DMS 273 treated with DMSO at 0.1 percent for 48 hours (cell line): ENCODE results near the gene RBM24.

Experiments used
- DNase-seq: peaks from one replicate; lab custom pipeline; 2025; lab: John Stamatoyannopoulos, UW

The RBM24 gene

DNA sequence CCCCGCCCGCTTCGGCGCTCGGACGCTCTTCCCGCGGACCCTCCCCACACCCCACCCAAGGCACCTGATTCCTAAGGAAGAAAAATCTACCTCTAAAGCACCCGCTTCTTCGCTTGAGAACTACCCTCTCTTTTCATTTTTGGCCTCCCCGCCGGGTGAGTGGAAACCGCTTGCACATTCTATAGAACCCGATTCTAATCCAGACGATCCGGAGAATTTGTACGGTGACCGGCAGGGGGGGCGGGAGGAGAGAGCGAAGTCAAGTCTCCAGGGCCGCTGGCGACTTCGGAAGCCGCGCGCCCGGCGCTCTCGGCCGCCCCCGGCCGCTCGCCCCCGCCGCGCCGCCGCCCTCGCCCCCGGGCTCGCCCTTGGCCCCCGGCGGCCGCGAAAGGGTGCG is at the start of gene RBM24:
RBM24 (plus strand) TSS at position 262 of the 397 bp plus-strand sequence. CDS start 221 bp downstream, outside the sequence.
- DNase-seq, result no peak

DNA sequence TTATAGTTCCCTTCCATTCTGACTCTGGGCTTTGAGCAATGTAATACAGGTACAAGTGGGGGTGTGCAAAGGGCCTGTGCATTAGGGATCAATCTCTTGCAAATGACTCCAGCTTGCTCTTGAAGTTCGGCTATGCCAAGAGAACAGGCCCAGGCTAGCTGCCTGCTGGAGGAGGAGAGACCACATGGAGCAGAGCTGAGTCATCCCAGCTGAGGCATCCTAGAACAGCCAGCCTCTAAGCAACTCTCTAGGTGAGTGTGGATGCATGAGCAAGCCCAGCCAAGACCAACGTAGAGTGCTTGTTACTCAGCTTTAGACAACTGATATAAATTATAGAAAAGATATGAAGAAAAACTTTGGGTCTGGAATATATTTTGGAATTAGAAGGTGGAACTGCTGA is 47.6 kb upstream of the RBM24 start:
- DNase-seq, result peak; percentile 7

DNA sequence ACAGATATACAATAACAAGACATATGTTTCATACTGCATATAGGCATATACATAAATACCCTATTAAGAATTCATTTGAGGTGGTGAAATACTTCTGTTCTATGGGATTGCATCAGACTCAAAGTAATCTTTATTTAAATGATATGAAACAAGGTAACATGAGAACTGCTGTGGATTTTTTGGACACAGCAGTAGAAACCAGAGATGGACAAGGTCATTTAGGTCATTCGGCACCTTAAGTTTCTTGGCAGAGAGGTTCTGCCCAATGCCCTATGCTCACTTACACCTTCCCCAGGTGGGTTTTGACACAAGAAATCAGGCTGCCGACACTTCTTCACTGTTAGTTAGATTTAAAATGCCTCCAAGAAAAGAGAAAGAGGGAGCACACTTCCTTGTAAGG is 43.9 kb upstream of the RBM24 start:
- DNase-seq, result no peak

DNA sequence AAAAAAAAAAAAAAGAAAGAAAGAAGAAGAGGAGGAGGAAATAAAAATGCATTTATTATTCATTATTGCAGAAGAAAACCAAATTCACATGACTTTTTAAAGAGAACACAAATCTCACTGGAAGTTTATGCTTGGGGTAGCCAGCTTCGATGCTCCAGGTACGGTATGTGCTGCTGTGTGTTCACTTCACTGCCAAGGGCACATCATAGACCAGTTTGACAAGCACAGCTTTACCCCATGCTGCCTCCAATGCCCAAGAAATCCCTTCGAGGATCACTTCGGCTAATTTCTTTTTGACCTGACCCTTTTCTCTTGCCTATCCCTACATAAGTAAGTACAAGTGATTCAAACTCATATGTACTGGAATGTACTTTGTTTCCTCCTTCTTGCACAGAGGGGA is 41.9 kb upstream of the RBM24 start:
- no peak for DNase-seq

DNA sequence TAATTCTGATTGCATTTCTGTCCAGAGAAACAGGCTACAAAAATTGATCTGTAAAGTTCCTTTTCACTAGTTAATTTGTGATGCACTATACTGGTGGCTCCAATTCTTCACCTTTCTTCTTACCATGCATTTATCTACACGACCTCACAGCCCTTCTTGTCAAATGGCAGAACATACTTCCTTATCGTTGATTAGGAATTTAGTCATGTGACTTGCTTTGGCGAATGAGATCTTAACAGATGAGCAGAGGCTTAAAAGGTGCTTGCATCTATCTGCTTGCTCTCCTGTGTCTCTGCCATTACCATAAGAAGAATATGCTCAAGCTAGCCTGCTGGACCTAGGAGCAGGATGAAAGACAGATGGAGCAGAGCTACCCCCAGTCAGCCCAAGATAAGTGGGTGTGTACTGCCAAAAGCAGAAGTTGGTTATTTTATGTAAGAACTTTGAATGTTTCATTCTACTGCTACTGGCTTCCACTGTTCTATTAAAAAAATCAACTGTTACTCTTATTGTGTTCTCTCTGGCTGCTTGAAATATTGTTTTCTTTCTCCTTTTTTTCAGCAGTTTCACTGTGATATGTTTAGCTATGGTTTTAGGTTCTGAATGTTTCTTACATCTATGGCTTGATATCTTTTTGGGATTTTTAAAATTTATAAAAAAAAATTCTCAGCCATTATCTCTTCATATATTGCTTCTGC is 40.2 kb upstream of the RBM24 start:
- DNase-seq, result no peak

DNA sequence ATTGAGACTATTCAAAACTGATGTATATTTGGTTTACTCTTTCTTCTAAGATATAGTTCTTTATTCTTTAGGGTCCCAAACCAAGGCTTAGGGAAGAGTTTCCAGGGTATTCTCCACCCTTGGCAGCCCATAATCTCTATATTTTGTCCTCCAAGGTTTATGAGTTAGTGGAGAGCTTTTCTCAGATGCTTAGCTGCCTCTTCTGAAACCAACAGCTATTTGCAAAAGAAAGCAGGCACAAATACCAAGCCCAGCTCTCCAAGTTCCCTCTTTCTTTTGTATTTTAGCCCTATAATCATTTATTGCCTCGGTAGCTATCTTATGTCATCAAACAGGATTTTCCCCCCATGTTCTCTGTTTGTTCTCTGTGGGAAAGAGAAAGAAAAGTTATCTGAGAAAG is 39.1 kb upstream of the RBM24 start:
- no peak for DNase-seq

DNA sequence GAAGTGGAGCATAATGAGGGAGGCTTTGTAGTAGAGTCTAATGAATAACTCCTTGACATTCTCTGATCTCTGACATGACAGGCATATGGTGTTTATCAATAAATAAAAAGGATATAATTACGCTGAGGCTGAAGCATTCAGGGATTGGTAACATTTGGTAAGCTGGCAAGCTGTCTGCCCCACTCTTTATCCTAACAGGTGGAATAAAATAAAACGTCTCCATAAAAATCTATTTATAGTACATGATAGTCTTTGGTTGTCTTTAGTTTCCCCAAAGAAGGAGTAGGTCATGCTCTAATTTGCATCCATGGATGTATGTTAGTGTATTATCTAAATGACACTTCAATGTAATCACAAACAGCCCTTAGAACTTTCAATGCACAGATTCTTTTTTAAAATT is 30.9 kb upstream of the RBM24 start:
- DNase-seq, result no peak

DNA sequence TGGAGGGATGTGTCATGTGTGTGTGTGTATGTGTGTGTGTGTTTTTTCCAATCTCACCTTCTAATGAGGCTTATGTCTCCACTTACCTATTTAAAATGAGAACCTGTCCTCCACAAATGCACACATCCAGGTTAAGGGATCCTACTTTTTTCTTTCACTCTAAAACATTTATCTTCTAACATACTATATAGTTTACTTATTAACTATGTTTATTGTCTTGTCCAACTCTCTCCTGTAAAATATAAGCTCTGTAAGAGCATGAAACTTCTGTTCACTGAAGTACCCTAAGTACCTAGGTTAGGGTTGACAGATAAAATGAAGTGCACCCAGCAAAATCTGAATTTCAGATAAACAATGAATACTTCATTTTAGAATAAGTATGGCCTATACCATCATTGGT is 29.2 kb upstream of the RBM24 start:
- no peak for DNase-seq

DNA sequence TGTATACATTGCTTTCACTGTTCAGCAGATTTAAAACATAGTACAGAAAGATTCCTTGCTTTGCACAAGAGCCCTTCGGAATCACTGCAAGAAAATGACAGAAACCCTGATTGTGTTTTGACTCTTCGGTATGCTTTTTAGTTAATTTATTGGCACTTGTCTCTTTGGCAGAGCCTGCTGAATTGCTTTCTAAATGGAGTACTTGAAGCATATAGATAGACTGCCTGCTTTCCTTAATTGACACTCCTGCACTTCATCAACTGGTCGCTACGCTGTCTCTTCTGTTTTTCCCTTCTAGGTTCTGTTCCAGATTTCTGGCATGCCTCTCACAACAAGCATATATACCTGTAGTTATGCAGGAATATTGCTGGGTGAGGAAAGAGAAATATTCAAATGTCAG is 22.4 kb upstream of the RBM24 start:
- no peak for DNase-seq

DNA sequence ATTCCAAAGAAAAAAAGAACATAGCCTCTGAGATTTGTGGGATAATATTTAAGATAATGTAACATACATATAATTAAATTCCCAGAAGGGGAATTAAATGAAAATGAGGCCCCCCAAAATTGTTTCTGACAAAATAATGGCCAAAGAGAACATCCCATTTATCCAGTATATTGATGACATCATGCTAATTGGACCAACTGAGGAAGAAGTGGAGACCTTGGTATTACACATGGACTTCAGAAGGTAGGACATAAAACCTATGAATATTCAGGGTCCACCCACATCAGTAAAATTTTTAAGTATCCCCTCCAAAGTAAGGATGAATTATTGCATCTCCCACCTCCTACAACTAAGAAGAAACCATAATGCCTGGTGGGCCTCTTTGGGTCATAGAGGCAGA is 15.6 kb upstream of the RBM24 start:
- no peak for DNase-seq

DNA sequence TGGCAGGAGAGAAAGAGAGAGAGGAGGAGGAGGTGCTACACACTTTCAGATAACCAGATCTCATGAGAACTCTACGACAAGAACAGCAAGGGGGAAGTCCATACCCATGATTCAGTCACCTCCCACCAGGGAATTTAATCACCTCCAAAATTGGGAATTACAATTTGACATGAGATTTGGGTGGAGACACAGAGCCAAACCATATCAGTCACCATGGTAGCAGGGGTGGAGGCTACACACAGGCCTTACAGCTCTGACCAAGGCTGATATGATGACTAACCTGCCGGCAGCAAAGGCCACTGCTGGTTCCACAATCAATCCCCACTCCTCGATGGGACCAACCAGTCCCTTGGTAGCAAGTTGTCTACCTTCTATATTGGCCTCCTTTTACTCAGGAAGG is 13.6 kb upstream of the RBM24 start:
- no peak for DNase-seq

DNA sequence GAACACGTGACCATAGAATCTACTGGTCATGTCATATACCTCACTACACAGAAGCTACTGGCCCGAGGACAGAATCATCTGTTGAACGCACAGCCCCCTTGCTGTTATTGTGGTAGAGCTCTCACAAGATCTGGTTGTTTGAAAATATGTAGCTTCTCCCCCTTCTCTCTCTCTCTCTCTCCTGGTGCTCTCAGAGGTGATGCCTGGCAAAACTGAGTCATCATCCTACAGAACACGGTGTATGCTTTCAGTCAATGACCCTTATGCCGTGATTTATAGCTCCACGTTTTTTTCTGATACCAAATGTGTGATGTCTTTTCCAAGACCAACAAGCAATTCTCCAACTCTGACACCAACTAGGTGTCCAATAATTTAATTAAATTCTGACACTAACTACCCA is 13.0 kb upstream of the RBM24 start:
- no peak for DNase-seq

DNA sequence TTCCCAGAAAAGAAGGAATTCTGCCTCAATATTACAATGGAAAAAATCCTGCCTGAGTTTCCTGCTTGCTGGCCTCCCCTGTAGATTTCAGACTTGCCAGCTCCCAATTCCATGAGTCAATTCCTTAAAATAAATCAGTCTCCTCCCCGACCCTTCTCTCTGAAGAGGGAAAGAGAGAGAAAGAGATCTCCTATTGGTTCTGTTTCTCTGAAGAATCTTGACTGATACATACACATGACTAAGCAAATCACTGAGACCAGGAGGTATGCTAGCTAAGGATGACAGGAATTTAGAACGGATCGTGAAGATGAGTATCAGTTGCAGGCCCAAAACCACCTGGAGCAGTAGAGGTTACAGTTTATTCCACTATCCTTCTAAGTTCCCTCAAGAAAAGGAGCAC is 11.3 kb upstream of the RBM24 start:
- no peak for DNase-seq

DNA sequence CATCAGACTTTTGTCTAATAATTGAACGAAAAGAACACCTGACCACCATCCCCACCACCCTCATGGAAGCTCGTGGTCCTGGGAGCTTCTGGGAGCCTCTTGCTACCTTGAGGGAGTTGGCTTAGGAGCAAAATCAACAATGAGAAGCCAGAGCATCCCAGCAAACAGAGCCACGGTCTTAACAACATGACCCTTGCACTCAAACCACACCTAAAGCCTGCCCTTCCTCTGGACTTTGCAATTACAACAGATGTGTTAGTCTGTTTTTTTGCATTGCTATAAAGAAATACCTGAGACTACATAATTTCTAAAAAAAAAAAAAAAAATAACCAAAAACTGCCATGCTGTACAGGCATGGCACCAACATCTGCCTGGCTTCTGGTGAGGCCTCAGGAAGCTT is 9.5 kb upstream of the RBM24 start:
- no peak for DNase-seq

DNA sequence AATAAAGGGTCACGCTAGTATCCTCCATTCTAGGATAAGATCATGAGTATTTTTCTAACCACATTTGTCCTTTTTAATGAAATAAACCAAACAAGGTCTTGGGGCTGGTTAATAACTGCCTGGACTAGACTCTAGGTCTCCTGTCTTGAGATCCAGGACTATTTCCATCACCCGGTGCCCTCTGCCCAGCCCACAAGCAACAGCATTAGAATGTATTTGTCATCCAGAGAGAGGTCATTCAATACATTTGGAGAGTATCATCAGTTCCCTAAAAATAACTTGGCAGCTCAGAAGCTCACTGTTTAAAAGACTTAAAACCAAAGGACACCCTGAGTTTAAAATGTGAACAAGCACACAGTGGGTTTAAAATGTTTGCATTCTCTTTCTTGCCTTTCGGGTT is 4.4 kb upstream of the RBM24 start:
- DNase-seq, result no peak

DNA sequence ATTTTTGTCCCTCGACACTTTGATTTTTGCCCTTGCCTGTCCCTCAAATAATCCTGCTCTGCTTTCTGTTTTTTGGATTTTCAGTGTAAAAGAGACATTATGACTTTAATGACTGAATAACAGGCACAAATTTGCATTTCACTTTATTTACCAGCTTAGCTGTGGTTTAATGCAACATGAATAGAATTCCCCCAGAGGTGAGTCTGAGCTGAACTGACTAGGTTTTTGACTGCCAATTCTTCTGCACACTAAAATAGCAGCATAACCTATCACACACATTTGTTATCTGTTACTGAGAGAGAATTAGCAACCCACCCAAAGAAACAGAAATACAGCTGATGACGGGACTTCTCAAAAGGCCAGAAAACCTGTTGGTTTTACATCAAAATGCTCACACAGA is 3.9 kb upstream of the RBM24 start:
- DNase-seq, result no peak

DNA sequence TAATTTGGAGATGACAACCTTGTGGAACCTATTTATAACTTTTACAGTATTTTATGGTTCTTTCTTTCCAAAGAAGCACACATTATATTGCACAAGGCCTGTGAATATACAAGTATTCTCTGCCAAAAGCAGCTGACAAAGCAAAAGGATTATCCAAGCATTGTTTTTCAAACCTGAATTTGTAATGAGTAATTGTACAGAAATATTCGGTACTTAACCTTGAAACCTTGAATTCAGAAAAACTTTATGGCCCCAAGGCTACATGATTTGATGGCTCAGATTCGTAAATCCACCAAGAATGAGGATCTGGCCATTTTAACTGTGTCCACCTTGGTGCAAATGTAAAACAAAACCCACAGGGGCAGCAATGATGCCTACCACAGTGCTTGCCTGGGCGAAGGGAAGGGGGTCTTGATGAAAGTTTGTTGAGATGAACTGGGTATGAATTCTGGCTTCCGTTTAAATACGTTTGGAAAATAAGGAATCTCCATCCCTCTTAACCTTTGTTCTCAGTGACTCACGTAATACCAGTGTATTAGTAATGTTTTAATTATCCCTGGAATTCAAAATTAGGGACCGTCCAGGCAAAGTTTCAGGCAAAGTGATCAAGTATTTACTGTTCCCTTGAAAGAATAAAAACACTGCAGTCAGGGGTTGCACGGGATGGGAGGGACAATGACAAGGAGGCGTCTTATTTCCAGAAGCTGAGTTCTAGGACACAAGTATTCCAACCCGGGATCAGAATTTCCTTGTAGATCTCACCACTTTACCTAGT is 2.7 kb upstream of the RBM24 start:
- DNase-seq, result no peak

DNA sequence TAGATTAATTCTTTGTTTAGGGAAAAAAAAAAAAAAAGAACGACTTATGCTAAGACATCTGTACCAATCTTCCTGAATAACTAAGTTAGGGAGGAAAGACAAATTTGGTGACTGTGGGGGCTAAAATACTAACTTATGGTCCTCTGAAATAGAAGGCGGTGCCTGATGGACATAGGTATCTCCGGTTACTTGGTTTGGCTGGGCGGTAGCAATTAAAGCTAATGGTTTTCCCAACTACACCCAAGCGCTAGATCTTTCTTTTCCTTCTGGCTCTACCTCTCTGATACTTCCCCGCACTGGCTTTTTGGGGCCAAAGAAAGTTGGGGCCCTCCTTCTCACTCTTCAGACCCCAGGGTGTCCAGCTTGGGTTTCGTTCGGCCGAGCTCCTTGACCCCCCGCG is 1.0 kb upstream of the RBM24 start:
- DNase-seq, result no peak

DNA sequence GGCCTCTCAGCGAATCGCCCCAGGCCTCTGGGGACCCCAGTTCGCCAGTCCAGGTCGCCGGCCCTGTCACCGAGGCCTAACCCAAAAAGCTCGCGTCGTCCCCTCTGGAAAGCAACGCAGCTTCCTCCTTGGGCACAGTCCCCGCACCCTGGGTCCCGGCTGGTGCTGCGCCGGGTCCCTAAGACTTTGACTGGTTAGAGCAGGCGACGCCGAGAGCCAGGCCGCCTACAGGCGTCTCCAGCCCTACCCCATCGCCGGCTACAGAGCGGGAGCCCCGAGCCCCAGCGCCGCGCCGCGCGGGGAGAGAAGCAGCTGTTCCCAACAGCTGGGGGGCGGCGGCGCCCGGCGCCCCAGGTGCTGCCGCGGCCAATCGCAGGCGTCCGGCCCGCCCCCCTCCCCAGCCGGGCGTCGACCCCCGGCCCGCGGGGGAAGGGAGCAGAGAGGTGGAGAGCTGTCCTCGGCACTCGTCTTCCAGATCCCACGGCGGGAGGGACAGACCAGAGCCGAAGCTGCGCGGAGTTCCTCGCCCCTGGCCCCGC is 540 bp upstream of the RBM24 start:
- no peak for DNase-seq

DNA sequence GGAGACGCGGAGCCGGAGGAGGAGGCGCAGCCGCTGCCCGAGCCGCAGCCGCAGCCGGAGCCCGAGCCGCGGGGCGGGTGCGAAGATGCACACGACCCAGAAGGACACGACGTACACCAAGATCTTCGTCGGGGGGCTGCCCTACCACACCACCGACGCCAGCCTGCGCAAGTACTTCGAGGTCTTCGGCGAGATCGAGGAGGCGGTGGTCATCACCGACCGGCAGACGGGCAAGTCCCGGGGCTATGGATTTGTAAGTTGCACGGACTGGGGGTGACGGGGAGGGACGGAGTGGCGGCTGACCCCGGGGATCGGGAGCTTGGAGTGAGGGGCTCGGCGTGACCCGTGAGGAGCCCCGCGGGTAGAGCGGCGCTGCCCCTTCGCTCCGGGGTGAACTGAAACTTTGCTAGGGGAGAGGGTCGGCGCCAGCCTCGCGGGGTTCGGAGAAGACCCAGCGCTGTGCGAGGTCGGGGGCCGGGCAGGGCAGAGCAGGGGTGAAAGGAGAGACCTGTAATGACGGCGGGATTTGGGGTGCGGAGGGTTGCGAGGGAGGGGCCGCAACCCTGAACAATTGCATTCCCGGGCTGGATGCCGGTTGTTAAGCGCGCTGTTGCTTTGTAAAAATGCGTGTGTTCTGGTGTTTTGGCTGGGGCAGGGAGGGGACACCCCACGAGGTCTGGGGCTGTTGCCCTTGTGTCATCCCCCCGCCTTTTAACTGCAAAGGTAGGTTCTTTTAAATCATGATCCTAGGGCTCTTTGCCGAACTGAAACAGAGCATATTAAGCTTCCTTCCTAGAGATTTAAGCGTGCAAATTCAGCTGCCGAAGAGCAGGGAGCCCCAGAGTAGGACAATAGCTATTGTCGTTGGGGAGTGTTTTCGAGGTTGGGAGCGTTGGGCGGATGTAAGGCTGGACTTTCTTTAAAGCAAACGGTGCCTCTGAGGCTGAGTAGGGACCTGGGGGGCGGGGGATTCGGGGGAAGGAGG is 628 bp downstream of the RBM24 start:
- DNase-seq, result no peak

DNA sequence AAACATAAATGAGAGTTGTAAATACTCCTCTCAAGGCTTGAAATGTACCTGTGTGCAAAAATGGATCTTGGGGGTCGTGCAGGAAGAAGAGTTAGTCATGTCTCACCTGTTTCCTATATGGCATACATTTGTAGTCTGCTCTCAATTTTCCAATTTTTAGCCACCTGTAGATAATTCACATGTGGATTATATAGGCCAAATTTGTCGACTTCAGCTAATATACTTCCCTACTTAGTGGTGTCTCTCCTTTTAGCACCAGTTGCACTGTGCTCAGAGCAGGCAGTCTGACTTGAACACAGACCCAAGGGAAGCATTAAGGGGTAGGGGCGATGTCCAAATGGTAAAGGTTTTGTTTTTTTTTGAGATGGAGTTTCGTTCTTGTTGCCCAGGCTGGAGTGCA is 1.9 kb downstream of the RBM24 start:
- no peak for DNase-seq

DNA sequence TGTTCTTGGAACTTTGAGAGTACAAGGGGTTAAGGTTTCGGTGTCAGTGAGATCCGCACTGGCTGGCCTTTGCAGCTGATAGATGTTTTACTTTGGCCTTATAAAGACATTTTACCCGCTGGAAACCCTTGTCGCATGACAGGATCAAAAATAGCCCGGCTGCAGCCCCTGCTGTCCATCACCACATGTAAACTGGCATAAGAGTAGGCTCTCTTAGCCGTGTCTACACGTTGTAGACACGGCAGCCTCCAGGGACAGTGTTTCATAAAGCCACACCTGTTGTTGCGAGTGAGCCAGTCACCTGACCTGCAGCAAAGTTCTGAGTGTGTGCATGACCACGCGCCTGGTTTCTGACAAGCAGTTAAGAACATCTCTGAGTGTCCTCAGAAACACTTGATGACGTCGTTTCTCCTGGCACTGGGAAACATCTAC is 8.5 kb downstream of the RBM24 start:
- no peak for DNase-seq
